Measurements from ENCODE around the gene ANKS1A.

The ANKS1A gene

DNA sequence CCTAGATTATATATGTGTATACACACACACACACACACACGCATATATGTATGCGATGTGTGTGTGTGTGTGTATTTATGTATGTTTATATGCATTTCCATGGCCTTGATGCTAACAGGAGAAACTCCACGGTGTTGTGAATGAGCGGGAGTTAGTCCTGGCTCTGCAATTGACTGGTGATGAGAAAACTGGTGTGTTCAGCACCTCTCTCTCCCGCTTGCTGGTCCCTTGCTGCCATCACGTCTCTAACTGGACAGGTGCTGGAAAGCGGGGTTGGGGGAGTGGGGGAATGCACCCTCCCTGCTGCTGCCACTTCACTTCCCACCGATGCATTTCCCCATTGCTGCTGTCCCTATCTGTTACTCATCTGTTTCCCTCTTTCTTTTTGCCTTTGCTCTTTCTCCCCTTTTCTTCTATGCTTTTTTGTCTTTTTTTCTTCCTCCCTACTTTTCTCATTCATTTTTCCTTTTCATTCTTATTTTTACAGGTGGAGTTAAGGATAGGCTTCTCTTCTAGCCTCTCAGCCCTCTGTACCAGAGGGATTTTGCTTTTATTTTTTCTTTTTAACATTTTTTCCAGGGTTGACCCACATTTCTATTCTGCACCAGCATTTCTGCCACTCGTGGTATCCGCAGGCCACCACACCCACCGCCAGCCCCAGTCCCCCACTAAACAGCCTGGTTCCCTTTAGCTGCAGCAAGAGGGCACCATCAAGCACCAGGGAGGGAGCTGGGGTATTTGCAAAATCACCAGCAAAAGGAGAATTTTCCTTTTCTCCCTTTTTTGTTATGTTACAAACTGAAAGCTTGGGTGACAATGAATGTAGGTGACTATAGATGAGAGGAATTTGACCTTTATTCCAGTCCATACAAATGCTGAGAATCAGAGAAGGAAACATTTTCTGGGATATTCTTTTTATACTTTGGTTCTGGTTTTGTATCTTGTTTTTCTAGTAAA is 136.5 kb downstream of the ANKS1A start:
- no peak for DNase-seq

DNA sequence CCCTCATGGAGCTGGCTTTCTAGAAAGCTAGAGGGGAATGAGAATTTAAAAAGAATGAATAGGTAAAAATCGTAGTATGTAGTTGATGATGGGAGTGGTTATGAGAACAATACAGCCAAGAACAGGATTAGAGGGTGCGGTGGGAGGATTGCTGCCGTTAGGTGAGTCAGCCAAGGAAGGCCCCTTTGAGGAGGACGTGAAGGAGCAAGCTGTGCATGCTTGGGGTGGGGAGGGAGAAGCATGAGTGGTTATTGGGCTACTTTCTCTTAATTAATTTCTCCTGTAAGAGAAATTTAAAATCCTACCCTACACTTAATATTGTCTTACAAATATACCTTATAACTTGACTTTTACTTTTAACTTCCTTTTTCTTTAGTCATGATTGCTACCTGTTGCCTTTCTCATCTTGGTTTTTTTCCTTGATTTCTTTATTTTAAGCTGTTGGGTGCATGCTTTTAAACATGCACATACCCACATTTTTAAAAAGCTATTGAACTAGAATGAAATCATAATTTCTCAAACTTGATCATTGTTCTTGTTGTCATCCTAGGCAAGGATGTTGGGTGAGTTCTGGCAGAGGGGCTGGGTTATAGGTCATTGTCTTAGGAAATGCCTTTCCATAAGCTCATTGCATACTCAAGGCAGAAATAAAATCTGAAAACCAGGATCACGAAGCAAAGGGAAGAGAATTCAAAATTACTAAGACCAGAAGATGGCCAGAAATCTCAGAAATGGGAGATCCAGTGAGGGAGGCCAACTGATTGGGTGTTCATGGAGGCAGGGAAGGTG is 137.6 kb downstream of the ANKS1A start:
- no peak for DNase-seq

DNA sequence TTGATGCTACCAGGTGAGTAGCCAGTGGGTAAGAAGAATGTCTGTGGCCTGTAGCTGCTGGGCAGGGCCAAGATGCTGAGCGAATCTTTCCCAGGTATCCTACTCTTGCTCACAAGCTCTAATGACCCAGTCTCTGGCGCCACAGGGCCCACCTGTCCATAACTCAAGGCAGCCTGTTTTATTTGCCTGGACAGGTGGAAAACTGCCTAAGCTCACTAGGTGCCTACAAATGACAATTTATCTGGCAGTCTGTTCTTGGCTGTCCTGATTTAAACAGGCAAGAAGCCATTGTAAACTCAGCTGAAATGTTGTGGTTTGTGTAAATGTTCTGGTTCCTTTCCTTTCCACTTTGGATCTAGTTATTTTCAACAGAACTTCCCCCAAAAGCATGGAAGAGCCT is 138.8 kb downstream of the ANKS1A start:
- no peak for DNase-seq

DNA sequence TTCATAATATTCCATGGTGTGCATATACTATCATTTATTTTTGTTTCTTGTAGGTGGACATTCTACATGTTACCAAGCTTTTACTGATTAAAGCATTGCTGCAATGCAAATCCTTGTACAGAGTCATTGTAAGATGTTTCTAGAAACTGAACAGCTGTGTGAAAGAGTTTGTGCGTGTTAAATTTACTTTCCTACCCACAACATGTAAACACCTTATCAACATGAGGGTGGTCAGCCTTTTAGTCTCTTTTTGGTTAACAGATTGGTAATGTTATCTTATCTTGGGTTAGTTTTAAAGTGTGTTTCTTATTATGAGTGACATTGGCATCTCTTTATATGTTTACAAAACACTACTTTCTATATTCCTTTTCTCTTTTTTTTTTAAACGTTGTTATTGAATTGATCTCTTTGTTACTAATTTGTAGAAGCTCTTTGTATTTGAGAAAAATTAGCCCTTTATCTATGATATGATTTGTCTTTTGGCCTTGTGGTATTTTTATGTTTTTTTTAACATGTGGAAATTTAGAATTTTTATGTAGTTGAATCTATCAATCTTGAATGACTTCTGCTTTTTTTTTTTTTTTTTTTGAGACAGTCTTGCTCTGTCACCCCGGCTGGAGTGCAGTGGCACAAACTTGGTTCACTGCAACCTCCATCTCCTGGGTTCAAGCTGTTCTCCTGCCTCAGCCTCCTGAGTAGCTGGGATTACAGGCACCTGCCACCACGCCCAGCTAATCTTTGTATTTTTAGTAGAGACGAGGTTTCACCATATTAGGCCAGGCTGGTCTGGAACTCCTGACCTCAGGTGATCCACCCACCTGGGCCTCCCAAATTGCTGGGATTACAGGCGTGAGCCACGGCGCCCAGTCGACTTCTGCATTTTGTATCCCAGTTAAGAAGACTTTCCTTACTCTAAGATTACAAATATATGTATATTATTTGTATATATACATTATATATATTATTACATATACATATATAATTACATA is 140.0 kb downstream of the ANKS1A start:
- DNase-seq, result no peak

DNA sequence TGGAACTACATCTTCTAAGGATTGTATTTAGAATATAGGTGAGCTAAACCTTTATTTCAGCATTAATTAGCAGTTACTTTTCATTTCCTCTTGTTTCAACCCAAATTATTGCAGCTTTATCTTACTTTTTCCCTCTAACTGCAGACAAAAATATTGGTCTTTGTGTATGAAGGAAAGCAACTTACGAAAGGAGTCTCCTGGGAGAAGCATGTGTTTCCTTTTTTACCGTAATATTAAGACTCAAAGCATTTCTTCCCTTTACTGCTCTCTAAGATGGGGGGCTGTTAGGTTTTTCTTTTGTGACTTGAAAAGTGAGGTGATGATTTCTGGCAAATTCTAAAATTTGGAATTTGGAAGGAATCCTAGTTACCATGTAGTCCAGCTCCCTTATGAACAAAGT is 141.0 kb downstream of the ANKS1A start:
- no peak for DNase-seq

DNA sequence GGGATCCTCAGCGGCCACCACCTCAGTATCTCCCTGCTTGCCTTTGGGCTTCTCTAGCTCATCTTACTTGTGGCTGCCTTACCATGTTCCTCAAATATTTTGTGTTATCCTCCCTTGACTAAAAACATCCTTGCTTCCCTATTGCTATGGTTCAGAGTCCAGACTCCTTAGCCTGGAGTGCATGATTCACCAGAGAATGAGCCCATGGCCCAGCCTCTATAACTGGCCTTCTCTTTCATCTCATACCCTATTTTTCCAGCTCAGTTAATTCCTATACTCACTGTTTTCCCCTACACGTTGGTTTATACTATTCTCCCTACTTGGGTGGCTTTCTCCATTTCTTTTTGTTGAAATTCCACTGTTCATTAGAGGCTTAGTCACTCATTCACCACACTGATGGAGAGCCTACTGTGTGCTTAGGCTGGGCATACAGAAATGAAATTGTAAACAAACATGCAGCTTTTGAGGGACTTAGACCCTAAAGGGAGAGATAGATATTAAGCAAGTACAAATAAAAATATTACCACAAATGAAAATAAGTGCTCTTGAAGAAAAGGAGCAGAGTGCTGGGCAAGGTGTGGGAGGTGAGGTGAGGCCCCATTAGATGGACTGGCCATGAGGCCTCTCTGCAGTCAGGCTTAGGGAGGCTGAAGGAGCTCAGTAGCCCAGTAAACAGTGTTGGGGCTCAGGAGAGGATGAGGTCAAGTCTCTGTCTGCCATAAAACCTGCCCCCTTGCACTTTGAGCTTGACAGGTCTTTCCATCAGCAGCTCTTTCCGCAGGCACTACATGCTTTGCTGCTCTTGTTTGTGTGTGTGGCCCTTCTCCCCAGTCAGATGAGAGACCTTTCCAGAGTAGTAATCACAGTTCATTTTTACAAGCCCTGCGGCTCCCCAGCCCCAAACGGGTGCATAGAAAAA is 142.8 kb downstream of the ANKS1A start:
- DNase-seq, result no peak

DNA sequence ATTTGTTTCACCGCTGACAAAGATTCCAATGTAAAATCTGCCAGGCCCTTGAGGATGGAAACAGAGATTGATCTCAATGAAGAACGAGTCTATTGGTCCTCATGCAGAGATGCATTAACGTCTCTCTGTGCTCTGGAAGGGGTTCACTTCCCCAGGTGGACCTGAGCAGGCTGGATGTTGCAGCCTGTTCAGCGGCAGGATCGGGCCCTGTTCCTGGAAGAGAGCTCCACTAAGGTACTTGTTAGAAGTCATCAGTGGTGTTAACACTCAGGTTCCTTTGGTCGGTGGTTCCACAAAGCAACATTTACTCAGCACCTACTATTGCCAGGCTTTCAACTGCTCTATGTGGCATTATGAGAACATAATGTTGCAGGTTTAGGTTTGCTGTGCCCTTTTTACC is 144.6 kb downstream of the ANKS1A start:
- no peak for DNase-seq

DNA sequence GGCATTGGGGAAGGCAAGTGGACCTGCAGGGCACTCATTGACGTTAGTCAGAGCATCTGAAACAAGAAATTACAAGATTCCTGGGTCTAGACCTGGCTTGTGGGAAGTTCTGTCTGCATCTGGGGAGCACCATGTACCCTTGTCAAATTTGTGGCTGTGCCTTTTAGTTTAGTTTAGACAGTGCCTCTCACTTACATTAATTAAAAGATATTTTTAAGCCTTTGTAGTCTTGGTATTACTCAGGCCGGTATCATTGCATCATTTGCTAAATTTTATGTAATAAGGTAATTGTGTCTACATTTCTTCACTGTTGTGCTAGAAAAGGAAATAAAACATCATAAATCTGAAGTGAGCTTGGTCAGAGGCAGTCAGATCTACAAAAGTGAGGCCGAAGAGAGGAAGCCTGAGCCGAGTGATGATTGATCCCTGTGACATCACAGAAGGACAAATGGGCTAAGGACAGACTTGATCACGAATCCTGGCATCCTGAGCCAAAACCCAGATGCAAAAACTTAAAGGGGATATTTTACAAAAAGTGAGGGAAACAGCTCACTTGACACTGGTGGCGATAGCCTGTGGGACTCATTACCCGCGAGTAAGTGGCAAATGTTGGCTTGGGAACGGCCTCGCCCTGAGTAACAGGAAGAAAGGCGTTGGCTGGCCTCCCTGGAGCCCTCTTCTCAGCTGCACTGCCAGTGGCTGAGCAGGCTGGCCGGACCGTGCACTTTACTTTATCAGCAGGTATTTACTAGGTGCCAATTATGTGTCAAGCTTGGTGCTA is 145.5 kb downstream of the ANKS1A start:
- DNase-seq, result no peak

DNA sequence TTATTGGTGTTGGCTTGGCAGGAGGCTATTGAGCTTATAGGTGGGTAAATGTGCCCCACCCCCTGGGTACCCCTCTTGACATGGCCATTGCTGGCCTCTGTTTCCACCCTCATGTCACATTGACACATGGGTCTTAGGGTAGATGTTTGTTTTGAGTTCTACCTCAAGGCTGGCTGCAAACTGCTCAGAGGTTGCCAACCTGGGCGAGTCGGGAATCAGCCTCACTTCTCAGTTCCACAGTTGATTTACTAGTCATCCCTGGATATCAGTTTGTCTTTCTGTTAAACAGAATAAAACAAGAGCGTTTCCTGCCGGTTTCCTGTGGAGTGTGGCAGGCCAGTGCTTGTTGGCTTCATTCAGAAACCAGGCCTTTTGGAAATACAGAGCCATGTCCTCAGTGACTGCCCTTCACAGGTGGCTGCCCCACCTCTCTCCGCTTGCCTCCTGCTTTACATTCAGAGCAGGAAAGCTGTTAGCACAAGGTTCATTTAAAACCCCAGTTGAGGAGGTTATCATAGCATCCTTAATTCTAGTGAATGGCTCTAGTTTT is 146.5 kb downstream of the ANKS1A start:
- DNase-seq, result no peak

DNA sequence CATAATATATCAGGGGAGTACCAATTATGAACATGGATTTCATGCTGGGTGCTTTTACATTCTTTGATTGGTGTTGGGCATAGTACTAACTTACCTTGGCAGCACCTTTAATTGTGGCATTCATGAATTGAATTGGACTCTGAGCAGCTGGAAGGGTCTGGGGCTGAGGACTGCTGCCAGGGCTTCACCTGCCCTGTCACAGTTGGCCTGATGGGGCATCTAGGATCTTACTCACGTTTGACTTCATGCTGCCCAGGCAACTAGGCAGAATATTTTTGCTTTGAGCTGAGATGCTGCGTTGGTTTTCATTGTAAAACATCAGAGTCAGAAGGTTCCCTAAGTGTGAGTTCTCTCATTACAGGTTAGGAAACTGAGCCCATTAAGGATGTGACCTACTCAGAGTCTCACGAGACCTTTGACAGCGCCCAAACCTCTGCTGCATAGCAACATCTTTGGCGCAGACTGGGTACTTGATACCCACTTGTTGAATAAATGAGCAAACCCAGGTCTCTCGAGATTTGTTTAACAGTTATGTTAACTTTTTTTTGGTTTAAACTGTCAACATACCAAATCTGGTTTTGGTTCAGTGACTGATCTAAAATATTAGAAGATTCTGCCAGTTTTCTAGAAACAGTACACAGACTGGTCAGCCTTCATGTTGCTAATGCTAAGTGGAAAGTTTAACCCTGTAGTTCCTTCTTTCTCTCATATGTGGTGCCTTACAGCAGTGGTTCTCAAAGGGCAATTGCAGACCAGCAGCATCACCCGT is 147.2 kb downstream of the ANKS1A start:
- no peak for DNase-seq

DNA sequence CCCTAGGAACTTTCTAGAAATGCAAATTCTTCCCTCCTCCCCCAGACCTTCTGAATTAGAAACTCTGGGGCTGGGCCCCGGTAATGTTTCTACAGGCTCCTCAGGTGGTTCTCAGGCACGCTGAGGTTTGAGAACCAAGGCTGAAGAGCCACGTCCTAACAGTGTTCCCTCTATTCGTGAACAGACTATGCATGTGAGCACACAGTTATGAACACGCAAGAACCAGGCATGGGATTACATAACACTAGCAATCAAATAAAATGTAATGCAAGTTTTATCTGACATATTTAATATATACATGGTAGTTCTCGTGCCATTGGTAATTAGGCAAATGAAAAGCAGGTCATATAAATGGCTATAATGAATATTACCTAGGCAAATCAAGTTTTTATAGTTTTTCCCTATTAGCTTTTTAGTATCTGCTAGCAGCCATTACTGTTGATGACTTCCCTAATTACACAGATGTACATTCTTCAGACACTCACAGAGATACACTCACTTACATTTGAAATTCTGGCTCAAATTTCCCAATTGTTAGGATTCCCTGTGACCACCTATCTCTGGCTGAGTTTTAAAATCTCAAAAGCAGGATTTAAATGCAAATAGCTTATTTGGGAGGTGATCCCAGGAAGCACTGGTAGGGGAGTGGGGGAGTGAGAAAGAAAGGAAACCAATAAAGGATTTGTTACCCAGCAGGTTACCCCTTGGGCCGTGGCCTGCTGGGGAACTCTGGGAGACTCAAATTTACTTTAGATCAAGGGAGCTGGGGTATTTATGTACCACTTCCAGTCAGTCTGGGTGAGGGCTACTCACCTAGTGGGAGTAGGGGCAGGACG is 148.0 kb downstream of the ANKS1A start:
- DNase-seq, result no peak

DNA sequence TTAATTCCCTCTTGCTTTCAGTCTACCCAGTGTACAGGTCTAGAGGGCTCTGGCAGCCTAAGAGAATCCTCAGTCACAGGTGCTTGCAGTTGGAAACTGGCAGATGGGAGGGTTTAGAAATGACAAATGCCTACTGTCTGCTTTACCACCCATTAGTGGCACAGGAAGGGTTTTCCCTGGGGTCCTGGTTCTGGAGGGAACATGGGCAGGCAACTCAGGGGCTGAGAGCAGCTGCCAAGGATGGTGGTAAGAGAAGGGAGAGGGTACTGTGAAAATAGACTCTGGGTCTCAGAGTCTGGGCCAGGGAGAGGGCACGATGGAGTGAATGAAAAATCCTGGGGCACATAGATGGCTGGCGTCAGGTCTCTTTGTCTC is 148.6 kb downstream of the ANKS1A start:
- no peak for DNase-seq

DNA sequence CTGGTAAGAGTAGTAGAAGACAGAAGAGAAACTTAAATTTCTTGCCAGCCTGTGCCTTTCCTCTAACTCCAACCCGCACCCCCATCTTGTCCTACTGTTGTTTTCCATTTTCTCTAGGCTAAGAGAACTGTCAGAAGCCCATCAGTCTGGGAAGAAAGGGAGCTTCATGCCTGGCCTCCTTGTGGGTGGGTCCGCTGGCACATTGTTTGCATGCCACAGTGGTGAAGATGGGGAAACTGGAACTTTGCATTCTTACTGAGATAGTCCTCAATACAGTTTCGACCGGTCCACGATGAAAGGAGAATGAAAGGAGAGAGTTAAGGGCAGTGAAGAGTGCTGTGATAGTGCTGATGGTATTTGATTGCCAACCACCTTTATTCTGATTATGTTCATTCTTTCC is 149.0 kb downstream of the ANKS1A start:
- DNase-seq, result no peak

DNA sequence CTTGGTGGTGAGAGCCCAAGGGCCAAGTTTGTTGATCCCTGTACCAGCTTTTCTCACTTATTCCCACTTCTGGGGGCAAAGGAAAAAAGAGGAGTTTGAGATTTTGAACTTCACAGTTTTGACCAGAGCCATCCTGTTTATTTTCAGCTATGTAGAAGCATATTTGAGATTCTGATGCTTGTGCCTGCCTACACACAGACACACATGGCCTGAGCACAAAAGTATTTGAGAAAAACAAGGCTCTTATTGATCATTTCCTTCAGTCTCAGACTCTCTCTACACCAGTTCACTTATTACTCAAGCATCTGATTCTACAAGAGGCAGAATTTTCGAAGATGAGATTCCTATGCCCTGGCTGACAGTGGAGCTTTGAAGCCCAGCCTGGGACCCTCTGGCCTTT is 151.3 kb downstream of the ANKS1A start:
- DNase-seq, result no peak

DNA sequence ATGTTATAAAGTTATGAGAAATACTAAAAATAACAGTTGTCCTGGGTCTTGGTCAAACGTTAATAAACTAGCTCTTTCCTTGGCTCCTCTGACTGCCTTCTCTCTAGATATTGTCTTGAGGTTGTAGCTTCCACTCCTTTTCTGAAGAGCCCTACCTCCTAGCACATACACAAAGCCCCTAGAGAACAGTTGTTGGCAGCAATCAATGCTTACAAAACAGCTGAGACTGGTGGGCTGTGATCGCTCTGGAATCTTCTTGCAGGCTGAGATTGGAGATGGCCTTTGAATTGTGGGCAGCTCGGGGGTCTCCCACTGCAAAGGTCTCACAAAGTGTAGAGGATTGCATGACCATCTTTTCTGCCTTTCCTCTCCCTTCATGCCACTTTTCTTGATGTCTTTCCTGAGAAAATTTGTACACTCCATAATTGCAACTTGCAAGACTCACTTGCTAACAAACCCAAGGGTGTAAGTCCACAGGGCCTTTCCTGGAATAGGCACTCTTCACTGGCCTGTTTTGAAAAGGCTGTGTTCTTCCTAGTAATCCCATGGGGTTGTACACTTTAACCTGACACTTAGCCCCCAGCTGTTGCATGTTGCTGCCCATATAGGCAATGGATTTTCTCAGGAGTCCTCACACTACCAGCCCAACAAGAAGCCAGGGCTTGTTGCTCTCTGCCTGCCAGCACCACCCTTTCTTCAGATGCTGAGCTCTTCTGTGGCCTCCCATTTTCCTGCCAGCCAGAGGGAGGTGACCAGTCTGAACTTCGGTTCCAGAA is 152.2 kb downstream of the ANKS1A start:
- DNase-seq, result no peak

DNA sequence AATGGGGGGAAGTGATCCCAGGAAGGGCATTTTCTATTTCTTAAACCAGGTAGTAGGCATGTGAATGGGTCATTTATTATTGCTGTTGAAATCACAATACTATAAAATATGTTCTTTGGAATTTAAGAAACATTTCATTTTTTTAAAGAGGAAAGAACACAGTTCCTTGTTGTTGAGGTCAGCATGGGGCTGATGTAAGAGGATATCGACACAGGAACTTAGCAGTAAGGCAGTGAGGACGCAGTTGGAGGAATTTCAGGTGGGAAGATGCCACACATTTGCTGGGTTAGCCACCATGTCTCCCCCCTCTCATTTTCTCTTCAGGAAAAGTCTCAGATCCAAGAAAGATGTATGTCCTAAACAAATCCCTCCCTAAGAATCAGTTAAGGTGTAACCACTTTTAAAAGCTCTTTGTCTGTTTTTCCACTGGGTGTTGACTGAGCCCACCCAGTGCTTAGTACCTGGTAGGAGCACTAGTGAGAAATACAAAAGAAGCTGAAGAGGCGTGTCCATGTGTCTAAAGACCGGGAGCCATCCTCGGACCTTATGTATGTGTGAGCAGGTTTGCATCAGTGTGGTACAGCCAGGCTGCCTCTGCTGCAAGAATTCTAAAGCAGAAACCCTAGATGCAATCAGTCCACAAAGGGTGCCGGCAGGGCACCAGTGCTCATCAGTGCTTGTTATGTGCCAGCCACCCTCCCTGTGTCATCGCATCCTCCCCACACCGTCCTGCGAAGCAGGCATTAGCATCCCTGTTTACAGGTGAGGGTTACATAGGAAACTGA is 153.2 kb downstream of the ANKS1A start:
- no peak for DNase-seq

Measured in activated CD4-positive, alpha-beta T cell treated with anti-CD3 and anti-CD28 coated beads, Interleukin-2, amount 50 U/mL, for 16 hours (primary cell).